ENCODE data around the gene KANK4.

Gene KANK4

DNA sequence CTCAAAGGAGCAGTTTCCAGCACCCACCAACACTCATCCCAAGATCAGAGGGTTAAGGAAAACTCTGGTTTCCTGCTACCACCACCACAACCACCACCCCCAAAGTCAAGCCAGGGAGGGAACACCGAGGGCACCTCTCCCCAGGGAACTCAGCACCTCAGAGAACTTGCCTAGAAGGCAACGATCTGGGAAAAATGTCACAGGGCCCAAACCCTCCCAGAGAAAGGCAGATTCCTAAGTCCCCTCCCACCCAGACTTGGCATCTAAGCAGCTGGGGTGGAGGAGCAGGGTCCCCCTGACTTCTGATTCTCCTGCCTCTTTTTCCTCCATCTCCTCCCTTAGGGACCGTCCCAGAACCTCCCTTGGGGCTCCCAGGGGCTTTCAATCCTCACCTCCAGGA lies 10.6 kb downstream of the KANK4 start:
- DNase-seq (ENCODE audit: low read depth) = no peak
- no peak overlapping the region for H3K4me3 ChIP-seq (ENCODE audit: low read depth, low read length)
- TF ChIP-seq, protein P1, sequence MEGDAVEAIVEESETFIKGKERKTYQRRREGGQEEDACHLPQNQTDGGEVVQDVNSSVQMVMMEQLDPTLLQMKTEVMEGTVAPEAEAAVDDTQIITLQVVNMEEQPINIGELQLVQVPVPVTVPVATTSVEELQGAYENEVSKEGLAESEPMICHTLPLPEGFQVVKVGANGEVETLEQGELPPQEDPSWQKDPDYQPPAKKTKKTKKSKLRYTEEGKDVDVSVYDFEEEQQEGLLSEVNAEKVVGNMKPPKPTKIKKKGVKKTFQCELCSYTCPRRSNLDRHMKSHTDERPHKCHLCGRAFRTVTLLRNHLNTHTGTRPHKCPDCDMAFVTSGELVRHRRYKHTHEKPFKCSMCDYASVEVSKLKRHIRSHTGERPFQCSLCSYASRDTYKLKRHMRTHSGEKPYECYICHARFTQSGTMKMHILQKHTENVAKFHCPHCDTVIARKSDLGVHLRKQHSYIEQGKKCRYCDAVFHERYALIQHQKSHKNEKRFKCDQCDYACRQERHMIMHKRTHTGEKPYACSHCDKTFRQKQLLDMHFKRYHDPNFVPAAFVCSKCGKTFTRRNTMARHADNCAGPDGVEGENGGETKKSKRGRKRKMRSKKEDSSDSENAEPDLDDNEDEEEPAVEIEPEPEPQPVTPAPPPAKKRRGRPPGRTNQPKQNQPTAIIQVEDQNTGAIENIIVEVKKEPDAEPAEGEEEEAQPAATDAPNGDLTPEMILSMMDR (IDR thresholded peaks at IDR 0.05; ENCODE audit: insufficient read depth, low read depth, low read length, missing control alignments) = no peak

DNA sequence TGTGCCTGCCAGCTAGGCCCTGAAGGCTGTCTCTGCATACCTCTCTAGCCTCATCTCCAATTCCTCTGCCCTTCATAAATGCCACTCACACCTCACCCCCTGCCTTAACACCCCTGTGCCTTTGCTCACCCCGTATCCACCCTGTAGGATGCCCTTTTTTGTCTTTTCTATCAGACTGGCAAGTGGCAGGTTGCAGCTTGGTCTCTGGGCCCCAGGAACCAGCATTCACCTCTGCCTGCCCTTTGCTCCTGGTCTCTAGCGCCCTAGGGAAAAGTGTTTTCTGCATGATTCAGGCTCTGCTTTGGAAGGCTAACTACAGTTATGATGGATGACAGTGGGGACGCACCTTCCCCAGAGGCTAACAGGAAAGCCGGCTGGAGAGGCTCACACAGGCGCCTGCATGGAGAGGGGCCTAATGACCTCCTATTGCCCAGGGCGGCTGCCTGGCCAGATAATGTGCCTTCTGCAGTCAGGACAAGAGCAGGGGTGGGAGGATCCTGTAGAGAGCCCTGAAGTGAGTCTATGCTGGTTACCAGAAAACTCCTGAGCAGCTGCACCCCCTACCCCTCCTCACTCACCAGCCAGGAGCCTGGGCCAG lies 11.2 kb downstream of the KANK4 start:
- no peak overlapping the region for H3K4me3 ChIP-seq (ENCODE audit: low read depth, low read length)
- DNase-seq (ENCODE audit: low read depth) = no peak
- TF ChIP-seq, protein P1 (IDR thresholded peaks at IDR 0.05; ENCODE audit: insufficient read depth, low read depth, low read length, missing control alignments) = no peak

DNA sequence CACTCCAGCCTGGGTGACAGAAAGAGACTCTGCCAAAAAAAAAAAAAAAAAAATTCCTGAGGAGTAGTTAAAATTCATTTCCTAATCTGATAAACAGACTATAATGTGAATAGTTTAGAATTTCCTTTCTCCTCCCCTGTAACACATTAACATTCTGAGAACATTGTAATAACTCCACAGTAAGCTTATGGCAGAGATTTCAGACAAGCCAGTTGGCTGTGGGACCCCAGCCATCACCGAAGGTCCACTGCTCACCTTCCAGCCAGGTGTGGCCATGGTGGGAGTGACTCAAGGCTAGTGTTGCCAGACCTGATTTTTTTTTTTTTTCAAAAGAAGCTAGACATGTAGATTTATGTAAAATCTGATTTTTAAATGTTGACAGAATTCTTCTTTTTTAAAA lies 11.8 kb downstream of the KANK4 start:
- DNase-seq (ENCODE audit: low read depth) = no peak
- TF ChIP-seq, protein P1 (IDR thresholded peaks at IDR 0.05; ENCODE audit: insufficient read depth, low read depth, low read length, missing control alignments) = no peak
- no peak overlapping the region for H3K4me3 ChIP-seq (ENCODE audit: low read depth, low read length)

DNA sequence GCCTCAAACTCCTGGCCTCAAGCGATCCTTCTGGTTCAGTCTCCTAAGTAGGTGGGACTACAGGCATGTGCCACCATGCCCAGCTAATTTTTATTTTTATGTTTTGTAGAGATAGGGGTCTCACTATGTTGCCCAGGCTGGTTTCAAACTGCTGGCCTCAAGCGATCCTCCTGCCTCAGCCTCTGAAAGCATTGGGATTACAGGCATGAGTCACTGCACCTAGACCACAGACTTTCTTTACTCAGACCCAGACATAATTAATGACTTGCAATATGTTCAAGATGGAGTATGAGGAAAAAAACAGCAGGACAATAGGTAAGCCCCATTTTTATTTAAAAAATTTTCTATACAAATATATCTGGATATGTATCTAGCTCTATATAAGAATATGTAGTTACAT lies 13.2 kb downstream of the KANK4 start:
- DNase-seq (ENCODE audit: low read depth) = no peak
- no peak overlapping the region for H3K4me3 ChIP-seq (ENCODE audit: low read depth, low read length)
- TF ChIP-seq, protein P1 (IDR thresholded peaks at IDR 0.05; ENCODE audit: insufficient read depth, low read depth, low read length, missing control alignments) = no peak

DNA sequence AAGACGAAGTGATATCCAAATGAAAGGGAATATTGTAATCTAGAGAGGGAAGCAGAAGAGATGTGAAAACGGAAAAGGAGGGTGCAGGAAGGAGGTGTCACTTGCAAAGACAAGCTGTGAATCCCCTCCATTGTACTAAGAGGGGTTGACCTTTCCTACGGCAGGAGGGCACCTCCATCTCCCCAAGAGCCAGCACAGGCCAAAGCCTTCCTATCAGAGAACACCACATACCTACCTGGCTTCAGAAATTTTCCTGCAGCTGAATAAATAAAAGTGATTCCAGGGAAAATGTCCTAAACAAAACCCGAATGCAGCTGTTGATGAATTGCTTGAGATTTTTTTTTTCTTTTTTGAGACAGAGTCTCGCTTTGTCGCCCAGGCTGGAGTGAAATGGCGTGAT lies 14.3 kb downstream of the KANK4 start:
- no peak overlapping the region for H3K4me3 ChIP-seq (ENCODE audit: low read depth, low read length)
- no peak for DNase-seq (ENCODE audit: low read depth)
- TF ChIP-seq, protein P1 (IDR thresholded peaks at IDR 0.05; ENCODE audit: insufficient read depth, low read depth, low read length, missing control alignments) = no peak

DNA sequence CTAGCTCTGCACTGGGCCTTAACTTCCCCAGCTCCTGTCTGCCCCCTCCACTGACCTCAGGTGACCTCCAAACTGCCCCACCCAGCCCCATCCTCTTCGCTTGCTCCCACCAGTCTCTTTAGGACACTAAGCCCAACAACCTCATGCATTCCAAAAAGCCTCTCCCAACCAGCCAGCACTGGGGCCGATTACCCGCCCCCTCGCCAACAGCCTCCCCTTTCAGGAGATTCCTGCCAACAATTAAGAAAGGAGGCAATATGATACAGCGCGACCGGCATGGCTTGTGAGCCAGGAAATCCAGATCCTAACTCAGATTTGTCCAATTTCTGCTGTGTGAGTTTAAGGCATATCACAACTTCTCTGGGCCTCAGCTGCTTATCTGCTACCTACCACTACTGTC lies 14.7 kb downstream of the KANK4 start:
- DNase-seq (ENCODE audit: low read depth) = no peak
- TF ChIP-seq, protein P1 (IDR thresholded peaks at IDR 0.05; ENCODE audit: insufficient read depth, low read depth, low read length, missing control alignments) = no peak
- H3K4me3 ChIP-seq (ENCODE audit: low read depth, low read length) = no peak overlapping the region

DNA sequence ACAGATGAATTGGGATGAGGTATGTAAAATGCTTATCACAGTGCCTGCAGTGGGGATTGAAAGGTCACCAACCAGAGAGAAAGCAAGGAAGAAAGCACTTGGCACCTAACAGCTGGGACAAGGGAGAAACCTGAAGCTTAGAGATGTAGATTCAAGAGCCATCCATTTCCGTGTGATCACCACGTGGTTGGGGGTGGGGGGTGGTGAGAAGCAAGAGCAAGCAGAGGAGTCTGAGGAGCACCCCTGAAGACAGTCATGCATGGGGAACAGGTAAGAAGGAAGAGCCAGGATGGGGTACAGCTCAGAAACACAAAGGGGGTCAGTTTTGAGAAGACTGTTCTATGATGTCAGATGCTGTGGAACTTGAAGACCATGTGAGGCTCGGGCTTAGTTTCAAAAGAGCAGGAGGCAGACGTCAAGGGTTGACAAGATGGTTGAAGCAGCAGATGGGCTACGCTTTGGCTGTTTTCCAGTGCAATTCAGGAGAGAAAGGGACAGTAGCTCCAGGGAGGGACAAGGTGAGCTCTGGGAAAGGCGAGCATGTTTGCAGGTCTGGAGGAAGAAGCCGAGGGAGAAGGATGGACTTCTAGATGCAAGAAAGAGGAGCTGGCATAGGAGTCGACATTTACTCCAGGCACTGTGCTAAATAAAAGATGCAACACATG lies 17.4 kb downstream of the KANK4 start:
- no peak for DNase-seq (ENCODE audit: low read depth)

More for the DNA sequence above, 17.4 kb downstream of the KANK4 start:
- no peak overlapping the region for H3K4me3 ChIP-seq (ENCODE audit: low read depth, low read length)
- TF ChIP-seq, protein P1 (IDR thresholded peaks at IDR 0.05; ENCODE audit: insufficient read depth, low read depth, low read length, missing control alignments) = no peak
